ENCODE results near the gene ARSI.

The ARSI gene

DNA sequence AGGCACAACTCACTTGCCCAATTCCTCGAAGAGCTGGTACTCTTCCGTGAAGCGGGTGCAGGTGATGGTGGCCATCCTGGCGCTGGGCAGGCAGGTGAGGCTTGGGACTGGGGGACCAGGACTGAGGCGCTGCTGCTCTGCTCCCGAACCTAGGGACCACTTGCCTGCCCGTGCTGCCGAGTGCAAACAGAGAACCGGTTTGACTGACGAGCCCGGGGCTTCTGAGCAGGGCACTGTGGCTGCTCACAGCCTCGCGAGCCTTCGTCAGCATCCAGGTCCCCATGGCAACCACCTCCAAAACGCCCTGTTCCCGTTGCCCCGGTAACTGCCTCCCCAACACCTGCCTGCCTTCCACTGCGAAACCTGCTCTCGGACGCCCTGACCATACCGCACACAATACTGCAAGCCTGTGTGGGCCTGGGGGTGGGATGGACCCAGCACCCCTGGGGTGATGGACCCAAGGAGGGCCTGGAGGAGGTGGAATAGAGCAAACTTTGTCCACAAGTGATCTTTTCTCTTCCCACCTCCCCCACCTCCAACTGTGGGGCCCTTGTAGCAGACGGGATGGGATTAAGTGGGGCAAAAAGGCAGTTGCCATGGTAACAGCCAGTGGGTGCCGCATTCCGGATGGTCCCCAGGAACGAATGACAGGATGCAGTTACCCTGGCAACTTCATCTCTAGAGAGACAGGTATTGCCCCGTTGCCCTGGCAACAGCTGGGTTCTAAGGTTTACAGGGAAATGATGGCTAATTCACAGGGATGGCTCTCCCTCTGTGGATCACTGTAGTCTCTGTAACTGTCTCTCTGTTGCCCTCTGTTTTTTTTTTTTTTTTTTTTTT is 12.9 kb downstream of the ARSI start, which contains the start of gene CAMK2A:
TSS of gene CAMK2A (minus strand) at position 223 of the 840 bp plus-strand sequence. CDS start at position 75, 148 bp downstream.
- no peak for DNase-seq

DNA sequence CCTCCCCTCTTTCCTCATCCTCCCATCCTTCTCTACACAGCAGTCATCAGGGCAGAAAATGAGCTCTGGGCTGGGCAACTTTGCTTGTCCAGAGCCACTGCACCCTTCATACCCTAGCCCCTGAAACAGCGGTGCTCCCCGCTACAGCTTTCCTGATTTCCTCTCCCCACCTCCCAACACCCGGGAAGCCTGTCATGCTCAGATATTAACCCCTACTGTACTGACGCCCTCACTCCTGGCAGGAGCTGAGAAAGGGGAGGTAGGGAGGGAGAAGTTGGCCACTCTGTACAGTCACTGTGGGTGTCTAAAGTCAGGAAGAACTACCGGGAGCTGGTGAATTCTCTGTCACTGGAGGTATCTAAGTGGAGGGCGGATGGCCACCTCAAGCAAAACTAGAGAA is 13.9 kb downstream of the ARSI start:
- DNase-seq: no peak

DNA sequence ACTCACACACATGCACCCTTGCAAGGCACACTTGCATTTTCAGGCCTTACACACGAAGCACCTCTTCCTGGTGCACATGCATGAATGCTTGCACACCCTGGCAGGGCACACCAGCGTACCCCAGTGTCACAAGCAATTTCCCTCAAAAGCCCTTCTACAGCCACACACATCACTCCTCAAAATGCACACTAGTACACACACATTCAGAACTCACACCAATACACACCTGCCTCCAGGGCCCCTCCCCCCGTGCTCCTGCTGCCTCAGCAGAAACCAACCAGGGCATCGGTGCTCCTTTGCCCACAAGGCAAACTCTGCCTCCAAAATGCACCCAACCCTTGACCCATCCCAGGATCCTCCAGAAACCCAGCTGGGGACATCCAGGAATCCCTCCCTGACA is 14.3 kb downstream of the ARSI start:
- no peak for DNase-seq

DNA sequence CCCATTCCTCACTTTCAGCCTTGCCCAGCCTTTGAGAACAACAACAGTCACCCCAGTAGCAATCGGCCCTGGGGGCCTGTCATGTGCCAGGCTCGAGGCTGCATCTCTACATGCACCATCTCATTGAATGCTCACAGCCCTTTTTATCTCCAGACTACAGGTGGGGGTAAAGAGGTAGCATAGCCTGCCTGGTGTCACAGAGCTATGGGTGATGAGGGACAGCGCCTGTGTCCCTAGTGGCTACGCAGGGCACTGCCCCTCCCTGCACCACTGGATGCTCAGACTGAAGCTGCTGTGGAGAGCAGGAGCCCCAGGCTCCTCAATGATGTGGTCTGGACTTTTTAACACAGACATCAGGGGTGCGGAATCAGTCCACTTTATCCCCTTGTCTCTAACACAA is 15.9 kb downstream of the ARSI start:
- no peak for DNase-seq

DNA sequence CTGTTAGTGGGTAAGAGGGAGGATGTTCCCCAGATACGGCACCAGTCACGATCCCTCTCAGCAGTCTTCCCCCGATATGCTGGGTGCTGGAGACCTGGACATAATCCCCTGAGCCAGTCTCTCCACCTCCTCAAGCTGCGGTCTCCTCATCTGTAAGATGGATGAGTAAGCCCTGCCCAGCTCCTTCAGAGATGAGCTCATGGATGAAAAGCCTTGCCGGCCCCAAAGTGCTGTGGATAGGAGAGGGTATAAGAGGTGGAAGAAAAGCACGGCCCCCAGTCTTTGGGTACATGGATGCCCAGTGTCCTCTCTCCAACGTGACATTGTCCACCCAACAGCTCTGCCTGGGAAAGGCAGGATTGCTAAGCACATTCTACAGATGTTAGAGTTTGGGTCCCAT is 17.6 kb downstream of the ARSI start:
- no peak for DNase-seq

DNA sequence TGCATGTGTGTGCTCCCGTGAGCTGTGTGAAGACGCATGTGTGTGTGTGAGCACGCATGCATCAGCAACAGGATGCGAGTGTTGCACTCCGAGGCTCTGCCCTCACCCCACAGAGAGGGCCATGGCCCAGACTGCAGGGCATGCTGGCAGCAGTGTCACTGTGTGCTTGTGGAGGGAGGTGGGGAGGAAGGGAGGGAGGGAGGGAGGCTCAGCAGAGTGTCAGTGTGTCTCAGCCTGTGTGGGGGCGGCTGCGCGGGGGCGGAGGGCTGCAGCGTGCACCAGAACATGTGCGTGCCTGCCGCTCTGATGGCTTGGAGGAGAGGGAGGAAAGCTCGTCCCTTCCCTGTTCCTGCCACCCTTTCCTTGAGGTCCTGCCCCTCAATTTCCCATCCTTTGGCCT is 18.4 kb downstream of the ARSI start:
- DNase-seq: no peak

DNA sequence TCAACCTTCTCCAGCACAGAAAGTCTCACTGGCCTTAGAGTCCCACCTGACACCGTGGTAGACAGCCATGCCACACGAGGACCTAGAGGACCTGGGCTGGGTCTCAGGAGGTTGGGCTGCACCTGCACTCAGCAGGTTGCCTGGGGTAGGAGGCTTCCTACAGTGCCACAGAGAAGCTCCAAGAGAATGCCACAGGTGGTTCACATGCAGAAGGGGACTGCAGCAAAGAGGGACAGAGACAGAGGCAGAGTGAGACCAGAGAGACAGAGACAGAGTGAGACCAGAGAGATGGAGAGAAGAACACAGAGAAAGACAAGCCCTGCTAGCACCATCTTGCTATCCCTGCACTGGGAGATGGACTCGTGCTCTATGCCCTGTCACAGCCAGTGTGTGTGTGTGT is 18.8 kb downstream of the ARSI start:
- DNase-seq: no peak

DNA sequence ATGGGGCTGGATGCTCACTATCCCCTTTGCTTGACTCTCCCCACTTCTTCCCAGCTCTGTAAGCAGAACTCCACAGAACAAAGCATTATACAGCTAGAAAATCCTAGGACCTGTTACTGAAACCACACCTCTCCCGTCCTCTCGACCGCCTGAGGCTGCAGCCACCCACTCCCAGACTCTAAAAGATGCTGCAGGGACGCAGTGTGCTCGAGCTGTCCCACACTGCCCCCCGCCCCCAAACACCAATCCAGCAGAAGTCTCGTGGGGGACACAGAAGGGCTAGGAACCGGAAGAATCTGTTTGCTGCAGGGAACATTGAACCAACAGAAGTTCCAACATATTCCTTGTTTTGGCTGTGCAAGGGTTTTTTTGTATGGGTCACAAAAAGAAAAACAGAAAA is 20.7 kb downstream of the ARSI start:
- no peak for DNase-seq

DNA sequence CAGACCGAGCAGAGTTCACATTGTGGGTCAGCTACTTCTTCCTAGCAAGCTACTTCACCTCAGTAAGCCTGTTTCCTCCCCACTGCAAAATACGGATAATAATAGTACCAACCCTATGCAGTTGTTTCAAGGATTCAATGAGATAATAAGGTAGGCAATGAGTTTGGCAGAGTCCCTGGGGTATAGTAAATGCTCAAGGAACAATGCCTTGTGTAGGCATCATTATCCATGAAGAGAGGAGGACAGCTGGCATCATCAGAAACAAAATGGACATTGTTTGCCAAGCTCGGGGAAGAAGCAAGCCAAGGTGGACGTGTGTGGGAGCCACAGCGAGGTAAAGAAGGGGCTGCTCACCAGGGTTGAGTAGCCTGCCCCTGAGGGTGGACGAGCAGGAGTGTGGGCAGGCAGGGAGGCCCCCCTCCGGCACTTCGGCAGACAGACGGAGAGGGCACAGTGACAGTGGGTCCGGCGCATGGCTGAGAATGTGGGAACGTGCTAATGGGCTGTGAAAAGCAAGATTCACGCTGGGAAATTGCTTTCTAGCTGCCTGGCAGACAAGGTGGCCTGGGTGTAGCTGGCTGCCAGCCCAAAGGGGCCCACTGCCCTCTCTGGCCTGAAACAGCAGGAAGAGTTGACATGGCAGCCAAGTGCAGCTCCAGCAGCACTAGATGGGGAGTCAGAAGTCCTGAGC is 23.2 kb downstream of the ARSI start:
- DNase-seq: no peak

DNA sequence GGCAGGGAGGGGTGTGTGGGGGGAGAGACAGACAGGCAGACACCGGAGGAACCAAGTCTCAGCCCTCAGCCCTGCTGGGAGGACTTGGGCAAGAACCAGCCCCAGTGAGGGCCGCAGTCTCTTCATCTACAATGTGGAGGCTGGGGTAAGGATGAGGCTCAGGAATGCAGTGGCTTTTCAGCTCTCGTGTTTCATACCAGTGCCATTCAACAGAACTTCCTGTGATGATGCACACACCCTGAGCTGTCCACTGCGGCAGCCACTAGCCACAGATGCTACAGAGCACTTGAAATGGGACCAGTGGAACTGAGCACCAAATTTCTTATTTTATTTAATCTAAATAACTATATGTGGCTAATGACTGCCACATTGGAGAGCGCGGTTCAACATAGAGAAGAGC is 23.8 kb downstream of the ARSI start:
- no peak for DNase-seq

DNA sequence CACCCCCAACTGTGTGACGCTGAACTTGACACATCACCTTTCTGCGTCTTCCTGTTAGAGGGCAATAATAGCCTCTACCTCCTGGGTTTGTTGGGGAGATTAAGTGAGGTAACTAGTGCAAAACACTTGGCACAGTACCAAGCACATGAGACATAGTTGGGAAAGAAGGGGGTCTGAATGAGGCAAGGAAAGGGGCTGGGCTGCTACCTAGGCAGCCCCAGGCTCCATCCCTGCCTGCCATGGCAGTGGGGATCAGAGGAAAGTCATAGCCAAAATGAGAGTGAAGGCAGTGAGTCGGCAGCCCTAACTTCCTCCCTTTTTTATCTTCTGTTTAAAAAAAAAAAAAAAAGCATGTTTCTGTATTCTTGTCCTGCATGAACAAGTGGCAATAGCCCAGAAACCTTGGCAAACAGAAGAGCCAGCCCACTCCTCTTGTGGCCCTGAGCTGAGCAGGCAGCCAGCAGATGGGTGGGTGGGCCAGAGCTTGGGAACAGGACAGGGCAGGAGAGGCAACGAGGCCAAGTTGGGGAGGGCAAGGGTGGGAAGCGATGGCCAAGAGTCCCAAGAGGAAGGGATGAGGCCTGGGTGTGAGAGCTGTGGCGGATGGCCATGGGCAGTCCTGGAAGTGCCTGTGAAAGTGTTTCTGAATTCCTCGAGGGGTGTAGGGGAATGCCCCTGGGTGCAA is 24.5 kb downstream of the ARSI start:
- peak; percentile 19 for DNase-seq

DNA sequence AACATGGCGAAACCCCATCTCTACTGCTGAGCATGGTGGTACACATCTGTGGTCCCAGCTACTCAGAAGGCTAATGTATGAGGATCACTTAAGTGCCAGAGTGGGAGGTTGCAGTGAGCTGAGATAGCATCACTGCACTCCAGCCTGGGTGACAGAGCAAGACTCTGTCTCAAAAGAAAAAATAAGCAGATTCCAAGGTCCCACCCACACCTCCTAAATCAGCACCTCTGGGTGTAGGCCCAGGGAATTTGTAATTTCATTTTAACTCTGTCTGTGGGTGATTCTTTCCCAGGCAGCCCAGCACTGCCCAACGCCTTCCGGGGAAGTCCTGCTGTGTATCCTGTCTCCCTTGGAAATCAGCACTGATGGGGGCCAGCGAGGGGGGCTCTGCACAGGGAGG is 25.7 kb downstream of the ARSI start:
- no peak for DNase-seq

DNA sequence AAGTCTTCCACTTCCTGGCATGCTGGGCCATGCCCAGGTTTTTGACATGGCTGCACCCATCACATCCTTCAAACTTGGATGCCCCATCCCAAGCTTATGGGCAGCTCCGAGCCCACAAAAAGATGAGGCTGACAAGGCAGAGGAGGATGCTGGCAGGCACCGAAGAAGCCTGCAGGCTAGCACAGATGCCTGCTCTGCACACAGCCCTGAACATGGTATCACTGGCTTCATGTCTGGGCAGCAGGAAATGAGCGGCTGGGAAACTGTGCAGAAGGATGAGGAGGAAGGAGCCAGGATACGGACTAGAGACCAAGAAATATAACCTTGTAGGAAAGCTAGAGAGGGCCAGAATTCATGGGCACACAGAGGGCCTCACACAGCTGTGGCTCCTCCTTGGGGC is 27.9 kb downstream of the ARSI start:
- DNase-seq: no peak

DNA sequence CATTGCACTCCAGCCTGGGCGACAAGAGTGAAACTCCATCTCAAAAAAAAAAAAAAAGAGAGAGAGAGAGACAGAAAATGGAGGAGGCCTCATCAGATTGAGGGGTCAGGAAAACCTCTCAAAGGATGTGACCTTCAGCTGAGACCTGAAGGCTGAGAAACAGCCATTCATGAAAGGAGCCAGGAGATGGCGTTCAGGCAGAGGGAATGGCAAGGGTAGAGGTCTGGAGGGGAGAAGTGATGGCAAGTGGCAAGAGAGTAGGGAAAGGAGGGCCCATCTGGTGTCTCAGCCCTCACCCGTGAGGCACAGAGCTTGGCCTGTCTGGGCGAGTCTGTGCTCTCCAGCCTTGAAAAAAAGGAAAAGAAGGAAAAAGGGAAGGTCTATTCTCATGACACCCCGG is 30.2 kb downstream of the ARSI start:
- peak; percentile 20 for DNase-seq

DNA sequence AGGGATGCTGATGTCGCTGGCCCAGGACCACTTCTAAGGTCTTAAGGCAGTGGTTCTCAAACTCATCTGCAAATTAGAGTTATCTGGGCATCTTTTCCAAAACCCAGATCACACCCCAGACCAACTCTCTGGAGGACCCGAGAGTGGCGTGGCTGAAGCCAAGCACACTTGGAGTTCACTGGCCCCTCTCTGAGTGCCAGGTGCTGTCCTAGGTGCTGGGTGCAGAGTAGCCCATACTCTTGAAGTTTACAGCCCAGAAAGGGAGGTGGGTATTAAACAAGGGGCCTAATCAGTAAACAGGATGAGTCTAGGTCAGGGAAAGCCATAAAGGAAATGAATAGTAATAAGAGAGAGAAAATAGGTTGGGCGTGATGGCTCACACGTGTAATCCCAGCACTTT is 30.8 kb downstream of the ARSI start:
- no peak for DNase-seq

DNA sequence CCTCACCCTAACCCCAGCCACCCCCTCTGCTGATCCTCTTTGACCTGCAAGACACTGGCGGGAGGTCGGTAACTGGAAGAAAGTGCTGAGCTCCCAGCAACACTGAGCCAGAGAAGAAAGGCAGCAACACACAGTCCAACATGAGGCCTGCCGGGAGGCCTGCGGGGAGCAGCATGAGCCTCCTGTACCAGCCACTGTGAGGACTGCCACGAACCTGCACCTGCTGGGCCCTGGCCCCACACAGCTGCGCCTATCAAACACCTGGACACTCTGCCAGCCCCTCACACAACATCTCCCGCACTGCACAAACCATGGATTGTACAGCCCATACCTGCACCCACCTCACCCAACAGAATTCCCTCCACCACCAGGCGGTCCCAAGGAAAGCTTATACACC is 31.4 kb downstream of the ARSI start:
- no peak for DNase-seq

DNA sequence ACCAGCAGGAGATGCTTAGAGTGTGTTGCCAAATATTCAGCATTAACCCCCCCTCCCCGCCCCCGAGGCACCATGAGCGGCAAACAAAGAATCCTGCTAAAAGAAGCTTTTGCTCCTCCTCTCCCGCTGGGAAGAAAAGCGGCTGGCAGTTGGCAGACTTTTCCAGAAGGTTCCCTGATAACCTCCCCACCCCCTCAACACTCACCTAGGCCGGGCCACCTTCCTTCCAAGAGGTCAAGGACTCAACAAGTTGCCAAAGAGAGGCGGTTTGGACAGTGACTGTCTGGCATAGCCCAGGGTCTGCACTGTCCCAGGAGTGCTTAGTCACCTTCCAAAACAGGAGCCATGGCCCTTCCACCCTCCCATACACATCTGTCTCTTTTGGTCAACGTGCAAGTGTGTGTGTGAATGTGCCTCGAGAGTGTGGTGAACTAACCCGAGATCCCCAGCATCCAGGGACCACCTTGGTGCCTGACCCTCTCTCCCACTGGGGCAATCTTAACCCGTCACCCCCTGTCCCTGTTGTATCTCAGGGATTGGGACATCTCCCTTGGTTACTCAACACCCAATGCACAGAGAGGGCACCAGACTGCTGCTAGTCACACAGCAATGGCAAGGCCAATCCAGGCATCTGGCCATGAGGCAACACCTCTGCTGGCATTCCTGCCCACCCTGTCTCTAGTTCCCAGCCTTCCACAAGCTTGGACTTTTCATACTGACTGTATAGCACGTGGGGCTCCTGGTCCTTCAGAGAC is 32.0 kb downstream of the ARSI start:
- DNase-seq: no peak

DNA sequence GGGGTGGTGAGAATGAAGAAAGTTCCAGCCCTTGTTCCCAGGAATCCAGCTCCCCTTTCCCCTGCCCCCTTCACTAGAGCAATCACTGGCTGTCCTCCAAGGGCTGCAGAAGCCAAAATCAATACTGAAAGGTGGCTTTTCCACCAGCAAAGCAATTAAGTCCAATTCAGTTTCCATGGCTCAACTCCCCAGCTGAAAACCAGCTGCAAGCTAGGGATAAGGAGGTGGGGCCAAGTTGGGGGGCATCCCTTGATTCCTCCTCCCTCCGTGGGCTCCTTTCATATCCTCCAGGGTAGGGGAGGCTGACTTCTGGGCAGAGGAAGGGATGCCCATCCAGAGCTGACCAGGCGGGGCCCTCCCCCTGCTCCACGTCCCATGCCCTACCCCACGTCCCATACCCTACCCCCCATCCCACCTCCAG is 35.8 kb downstream of the ARSI start:
- no peak for DNase-seq

DNA sequence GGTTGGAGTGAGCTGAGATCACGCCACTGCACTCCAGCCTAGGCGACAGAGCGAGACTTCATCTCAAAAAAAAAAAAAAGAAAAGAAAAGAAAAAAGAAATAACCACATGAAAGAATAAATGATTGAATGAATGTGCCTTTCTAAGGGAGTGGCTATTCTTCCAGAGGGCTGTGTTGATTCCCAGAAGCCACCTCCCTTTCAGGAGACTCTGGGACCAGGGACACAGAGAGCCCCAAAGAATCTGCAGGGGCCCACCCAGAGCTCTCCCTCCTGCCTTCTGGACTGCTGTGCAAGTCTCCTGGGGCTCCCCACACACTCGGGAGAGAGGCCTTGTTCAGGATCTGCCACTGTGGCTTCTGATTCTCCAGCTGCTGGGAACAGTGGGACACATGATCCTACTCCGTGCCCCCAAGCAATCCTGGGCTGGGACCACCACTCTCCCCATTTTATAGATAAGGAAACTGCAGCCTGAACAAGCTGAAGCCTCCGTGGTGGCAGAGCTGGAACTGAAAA is 36.8 kb downstream of the ARSI start:
- DNase-seq: no peak

DNA sequence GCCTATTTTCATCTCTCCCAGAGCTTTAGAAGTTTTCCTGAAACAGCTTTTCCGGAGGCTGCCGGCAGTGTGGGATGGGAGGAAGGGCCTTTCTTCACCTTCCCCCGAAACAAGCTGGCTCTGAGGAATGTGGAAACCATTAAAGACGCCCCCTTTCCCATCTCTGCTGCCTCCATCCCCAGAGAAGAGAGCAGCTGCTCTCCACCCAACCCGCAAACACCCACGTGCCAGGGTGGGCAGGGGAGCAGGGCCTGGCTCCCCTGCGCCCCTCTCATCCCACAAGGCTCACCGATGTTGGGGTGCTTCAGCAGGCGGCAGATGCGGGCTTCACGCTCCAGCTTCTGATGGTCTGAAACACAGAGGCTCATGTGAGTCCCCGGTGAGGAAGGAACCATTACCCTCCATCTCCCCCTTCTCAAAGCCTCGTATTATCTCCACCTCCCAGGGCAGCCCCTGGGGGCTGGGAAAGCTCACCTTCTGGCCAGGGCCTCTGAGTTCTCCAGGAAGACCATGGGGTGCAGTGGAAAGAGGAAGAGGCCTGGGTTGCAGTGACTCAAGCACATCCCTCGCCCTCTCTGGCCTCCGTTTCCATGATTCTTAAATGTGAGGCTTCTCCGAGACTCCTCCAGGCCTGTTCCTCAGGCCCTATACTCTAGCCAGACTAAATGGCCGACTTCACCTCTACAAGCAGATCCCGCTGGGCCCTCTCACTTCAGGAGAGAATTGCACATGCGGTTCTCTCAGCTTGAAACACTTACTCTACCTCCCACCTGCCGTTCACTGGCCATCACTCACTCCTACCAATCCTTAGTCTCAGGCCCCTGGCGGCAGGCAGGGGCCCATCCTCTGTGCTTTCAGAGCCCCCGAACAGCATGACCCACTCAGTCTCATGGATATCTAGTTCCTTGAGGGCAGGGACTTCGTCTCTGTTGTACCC is 37.8 kb downstream of the ARSI start:
- no peak for DNase-seq

DNA sequence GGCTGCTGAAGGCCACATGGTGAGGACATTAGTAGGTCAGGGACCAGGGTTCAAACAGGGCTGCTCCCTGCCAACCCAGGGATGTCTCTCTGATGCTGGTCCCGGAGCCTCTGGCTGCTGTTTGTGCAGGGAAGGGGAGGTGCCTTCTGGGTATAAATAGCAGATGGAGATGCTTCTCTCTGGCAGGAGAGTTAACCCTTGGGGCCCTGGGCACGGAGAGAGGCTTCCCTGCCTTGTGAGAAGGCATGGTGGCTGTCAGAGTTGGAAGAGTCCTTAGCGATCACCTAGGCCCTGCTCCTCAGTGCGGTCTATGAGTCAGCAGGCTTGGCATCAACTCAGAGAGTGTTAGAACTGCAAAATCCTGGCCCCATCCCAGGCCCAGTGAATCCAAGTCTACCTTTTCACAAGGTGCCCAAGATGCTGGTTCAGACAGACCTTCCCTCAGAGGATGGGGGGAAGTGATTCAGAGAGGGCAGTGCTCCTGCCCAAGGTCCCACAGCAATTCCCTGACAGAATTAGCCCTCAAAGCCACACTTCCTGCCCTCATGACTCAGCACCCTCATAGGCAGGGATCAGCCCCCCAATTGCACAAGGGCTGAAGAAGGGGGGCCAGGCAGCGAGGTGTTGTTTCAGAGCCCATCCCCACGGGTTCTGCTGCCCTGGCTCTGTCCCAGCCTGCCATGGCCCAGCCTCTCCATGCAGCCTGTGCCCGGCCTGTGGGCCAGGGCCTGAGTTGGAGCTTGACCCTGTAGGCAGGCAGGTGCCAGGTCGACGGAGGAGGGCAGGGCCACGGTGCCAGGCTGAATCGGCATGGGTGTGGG is 38.7 kb downstream of the ARSI start:
- DNase-seq: peak; percentile 52

Measured in MV-4-11 (cell line).